ENCODE measurements around the gene MGAT4A. TPM values are rescaled to one million over a fixed set of nuclear protein-coding genes. Genes with fewer than 3 reads are reported as not detected.

MGAT4A gene
- total RNA-seq, 4 donors from 2014 or later = 4.2 to 14.1 (median 12.2) TPM

DNA sequence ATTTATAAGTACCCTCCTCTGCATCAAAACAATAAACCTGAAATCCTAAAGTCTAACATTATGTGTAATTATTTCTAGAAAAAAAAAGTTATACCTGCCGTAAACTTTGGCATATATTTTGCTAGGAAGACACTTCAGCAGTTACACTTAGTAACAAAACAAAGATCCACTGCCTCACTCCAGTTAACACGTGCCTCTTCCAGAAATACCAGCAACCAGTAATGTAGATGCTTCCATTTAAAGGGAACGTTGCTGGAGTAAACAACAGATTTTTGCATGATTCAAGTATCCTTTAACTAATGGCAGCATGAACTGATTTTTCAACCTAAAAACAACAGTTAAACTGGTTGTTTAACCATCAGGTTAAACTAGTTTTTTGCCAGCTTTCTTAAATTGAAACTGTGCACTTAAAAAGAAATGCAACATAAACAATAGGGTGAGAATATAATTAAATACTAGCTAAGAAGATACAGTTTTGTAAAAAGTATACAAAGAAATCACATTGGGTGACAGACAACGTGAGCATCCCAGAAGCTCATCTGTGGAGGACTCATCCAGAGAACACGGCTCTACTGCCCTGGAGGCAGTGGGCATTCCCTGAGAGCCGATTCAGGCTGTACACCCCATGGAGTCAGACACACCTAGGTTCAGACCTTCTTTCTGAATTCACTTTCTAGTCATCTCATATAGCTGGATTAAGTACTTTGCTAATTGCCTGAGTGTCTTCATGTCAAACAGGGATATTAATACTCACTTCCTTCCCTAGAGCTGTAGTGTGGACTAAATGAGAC is 22.3 kb downstream of the MGAT4A start:
- H3K4me1 ChIP-seq = peaks cover 0 to 25% of the 10 kb centered on the region in 2 donors
- ATAC-seq (peak; percentile 78 to 90), DNase-seq (no peak)
- no peaks in the 10 kb centered on the region for H3K27me3 ChIP-seq
- no peak overlapping the region for H3K27ac ChIP-seq
- H3K36me3 ChIP-seq = no peaks in the 10 kb centered on the region
- H3K4me3 ChIP-seq = no peak overlapping the region
- TF ChIP-seq, protein P1, sequence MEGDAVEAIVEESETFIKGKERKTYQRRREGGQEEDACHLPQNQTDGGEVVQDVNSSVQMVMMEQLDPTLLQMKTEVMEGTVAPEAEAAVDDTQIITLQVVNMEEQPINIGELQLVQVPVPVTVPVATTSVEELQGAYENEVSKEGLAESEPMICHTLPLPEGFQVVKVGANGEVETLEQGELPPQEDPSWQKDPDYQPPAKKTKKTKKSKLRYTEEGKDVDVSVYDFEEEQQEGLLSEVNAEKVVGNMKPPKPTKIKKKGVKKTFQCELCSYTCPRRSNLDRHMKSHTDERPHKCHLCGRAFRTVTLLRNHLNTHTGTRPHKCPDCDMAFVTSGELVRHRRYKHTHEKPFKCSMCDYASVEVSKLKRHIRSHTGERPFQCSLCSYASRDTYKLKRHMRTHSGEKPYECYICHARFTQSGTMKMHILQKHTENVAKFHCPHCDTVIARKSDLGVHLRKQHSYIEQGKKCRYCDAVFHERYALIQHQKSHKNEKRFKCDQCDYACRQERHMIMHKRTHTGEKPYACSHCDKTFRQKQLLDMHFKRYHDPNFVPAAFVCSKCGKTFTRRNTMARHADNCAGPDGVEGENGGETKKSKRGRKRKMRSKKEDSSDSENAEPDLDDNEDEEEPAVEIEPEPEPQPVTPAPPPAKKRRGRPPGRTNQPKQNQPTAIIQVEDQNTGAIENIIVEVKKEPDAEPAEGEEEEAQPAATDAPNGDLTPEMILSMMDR (IDR thresholded peaks at IDR 0.05 in 4 of 5, conservative IDR thresholded peaks at IDR 0.05 in 1 of 5) = no peak
- no peak for TF ChIP-seq POLR2A (IDR thresholded peaks at IDR 0.05)
- in situ Hi-C loops (cut with MboI; ENCODE audit: low sequenced_read_pairs in 4 of 4) = no loop called here
- H3K9me3 ChIP-seq = no peaks in the 10 kb centered on the region
- intact Hi-C loops (cut with DNase I; ENCODE audit: low total_unique reads) = no loop called here

DNA sequence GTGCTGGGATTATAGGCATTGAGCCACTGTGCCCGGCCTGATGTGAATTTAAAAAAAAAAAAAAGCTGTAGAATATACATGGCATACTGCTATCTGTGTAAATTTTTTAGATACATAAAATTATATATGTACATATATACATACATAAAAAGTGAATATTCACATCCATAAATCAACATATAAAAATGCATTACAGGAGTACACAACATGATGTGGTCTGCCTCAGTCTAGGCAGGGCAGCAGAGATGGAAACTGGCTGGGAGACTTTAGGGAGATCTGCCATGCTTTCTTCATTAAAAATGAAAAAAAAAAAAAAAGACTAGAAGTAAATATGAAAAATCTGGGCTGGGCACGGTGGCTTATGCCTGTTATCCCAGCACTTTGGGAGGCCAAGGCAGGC is 24.3 kb downstream of the MGAT4A start:
- no peaks in the 10 kb centered on the region for H3K36me3 ChIP-seq
- H3K4me1 ChIP-seq = peaks cover 19 to 44% of the 10 kb centered on the region in 2 donors
- ATAC-seq (no peak), DNase-seq (no peak)
- H3K9me3 ChIP-seq = no peaks in the 10 kb centered on the region
- no peak overlapping the region for H3K27ac ChIP-seq
- TF ChIP-seq POLR2A (IDR thresholded peaks at IDR 0.05) = no peak
- TF ChIP-seq, protein P1 (IDR thresholded peaks at IDR 0.05 in 4 of 5, conservative IDR thresholded peaks at IDR 0.05 in 1 of 5) = no peak
- intact Hi-C loops (cut with DNase I; ENCODE audit: low total_unique reads) = no loop called here
- no peaks in the 10 kb centered on the region for H3K27me3 ChIP-seq
- in situ Hi-C loops (cut with MboI; ENCODE audit: low sequenced_read_pairs in 4 of 4) = no loop called here
- H3K4me3 ChIP-seq = no peak overlapping the region

DNA sequence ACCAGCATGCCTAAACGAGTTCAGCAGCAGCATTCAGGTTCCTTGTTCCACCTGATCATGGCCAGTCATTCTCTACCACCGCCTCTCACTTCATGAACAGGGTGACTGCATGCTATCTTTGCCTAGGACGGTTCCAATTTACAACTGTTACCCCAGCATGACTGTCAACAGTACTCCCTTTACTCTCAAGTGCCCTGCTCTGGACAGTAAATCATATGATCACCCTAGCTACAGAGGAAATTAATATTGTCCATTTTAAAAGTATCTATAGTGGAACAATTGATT is 25.7 kb downstream of the MGAT4A start:
- H3K27me3 ChIP-seq = no peaks in the 10 kb centered on the region
- intact Hi-C loops (cut with DNase I; ENCODE audit: low total_unique reads) = no loop called here
- no peak overlapping the region for H3K4me3 ChIP-seq
- DNase-seq (no peak), ATAC-seq (no peak)
- H3K9me3 ChIP-seq = no peaks in the 10 kb centered on the region
- H3K27ac ChIP-seq = no peak overlapping the region
- H3K36me3 ChIP-seq = no peaks in the 10 kb centered on the region
- no peak for TF ChIP-seq POLR2A (IDR thresholded peaks at IDR 0.05)
- in situ Hi-C loops (cut with MboI; ENCODE audit: low sequenced_read_pairs in 4 of 4) = no loop called here
- H3K4me1 ChIP-seq = peaks cover 31 to 57% of the 10 kb centered on the region in 2 donors

DNA sequence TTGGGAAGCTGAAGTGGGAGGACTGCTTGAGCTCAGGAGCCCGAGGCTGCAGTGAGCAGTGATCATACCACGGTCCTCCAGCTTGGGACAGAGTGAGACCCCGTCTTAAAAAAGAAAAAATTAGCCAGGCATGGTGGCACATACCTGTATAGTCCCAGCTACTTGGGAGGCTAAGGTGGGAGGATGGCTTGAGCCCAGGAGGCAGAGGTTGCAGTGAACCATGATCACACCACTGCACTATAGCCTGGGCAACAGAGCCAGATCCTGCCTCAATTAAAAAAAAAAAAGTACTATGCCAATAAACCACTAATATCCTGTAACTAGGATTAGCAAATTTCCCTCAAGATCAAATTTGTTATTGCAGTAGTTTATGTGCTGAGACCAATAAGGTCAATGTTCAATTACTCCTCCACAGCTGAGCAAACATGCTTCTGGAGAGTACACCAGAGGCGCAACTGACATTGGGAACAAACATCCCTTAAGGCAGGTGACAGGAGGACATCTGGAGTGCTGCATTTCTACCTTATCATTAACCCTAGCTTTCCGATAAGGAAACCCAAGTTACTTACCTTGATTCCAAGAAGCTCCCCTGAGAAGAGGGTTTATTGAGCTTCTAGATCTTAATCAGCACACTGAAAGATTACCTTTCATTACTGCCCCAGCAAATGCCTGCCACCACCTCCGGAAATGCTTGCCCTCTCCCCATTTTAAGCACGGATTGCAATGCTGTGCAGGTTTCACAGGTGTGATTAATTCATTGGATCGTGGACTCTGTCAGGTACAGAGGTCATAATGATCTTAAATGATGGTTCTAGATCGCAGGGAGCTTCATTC is 26.2 kb downstream of the MGAT4A start:
- Histone ChIP-seq H3K4me3 (no peak overlapping the region), H3K9me3 (no peaks in the 10 kb centered on the region), H3K36me3 (no peaks in the 10 kb centered on the region), H3K27ac (no peak overlapping the region), H3K4me1 (peaks cover 31 to 52% of the 10 kb centered on the region in 2 donors), H3K27me3 (no peaks in the 10 kb centered on the region)
- TF ChIP-seq POLR2A (IDR thresholded peaks at IDR 0.05) = no peak
- TF ChIP-seq, protein P1 (IDR thresholded peaks at IDR 0.05 in 4 of 5, conservative IDR thresholded peaks at IDR 0.05 in 1 of 5) = no peak
- in situ Hi-C loops (cut with MboI; ENCODE audit: low sequenced_read_pairs in 4 of 4) = no loop called here
- intact Hi-C loops (cut with DNase I; ENCODE audit: low total_unique reads) = no loop called here
- ATAC-seq (no peak), DNase-seq (no peak)

DNA sequence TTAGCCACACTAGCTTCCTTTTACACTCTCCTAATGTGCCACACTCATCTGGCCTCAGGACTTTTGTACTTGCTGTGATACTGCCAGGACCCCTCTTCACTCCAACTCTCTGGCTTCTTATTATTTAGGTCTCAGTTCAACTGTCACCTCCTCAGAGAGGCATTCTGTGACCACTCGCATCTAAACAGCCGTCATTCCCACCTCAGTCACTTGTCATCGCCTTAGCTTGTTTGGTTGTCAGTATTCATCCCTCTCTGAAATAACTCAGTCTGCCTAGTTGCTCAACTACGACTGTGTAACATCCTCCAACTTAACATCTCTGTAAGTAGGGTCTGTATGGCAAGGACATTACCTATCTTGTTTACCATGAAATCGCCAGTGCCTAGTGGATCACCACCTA is 27.2 kb downstream of the MGAT4A start:
- ATAC-seq (no peak), DNase-seq (no peak)
- Histone ChIP-seq H3K27ac (peak overlapping the region in 1 of 4 donors; percentile 69), H3K27me3 (no peaks in the 10 kb centered on the region), H3K36me3 (no peaks in the 10 kb centered on the region), H3K4me1 (peaks cover 31 to 42% of the 10 kb centered on the region in 2 donors), H3K9me3 (no peaks in the 10 kb centered on the region), H3K4me3 (no peak overlapping the region)
- TF ChIP-seq, protein P1 (IDR thresholded peaks at IDR 0.05 in 4 of 5, conservative IDR thresholded peaks at IDR 0.05 in 1 of 5) = no peak
- no peak for TF ChIP-seq POLR2A (IDR thresholded peaks at IDR 0.05)
- in situ Hi-C loops (cut with MboI; ENCODE audit: low sequenced_read_pairs in 4 of 4) (no loop called here), intact Hi-C loops (cut with DNase I; ENCODE audit: low total_unique reads) (no loop called here)

Measured in gastrocnemius medialis (tissue), 4 donors.